Measurements from ENCODE around the gene LEMD2. TPM values are rescaled to one million over a fixed set of nuclear protein-coding genes. Genes with fewer than 3 reads are reported as not detected.

Gene LEMD2
- total RNA-seq, 1 donor, result 30.4 TPM

- DNase-seq (ENCODE audit: low read depth in 2 of 3, low spot score in 2 of 3), result no peak
Measured at GRCh38 chr6:33761581-33761921, 27.4 kb downstream of the LEMD2 start.

- no peak for DNase-seq (ENCODE audit: low read depth in 2 of 3, low spot score in 2 of 3)
Measured at GRCh38 chr6:33759887-33760629, 28.9 kb downstream of the LEMD2 start.

DNA sequence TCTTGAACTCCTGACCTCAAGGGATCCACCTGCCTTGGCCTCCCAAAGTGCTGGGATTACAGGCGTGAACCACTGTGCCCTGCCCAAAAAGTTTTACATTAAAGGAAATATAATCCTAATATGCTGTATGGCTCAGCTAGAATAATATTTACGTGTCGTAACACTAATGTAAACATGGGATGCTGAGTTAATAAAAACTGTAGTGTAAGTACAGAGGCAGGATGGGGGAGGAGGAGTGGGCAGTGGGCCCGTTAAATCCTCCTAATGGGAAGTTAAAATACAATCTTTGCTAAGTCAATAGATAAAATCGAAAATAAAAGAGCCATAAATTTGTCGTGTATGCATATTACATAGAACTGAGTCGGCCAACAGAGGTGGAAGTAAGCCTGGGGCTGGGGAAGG, 30.1 kb downstream of the LEMD2 start:
- DNase-seq (ENCODE audit: low read depth in 2 of 3, low spot score in 2 of 3), result no peak

DNA sequence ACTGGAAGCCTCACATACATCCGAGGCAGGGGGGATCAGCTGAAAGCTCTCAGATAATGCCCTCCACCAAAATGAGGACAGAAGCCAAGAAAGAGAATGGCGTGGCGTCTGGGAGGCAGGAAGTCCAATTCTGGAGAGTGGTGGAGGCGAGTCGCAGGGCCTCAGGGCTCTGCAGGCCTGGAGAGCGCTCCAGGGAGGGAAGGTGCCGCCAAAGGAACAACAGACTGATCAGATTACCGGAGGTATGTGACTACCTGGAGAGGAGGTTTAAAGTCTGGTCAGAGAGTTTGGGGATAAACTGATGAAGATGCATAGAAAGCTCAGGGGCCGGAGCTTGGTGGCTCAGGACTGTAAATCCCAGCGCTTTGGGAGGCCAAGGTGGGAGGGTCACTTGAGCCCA, 31.0 kb downstream of the LEMD2 start:
- DNase-seq (ENCODE audit: low read depth in 2 of 3, low spot score in 2 of 3), result no peak

DNA sequence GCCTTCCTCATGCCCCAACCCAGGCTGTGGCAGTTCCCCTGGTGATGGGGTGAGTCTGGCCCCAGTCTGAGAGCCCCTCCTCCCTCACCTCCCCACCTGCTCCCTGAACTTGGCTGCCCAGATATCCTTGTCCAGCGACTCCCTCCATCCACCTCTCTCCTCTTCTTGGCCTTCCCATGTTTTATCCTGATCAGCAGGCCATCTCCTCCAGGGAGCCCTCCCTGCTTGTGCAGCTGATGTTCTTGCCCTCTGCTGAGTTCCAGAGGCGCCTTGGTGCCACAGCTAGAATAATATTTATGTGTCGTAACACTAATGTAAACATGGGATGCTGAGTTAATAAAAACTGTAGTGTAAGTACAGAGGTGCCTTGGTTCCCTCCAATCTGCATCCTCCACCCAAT, 31.8 kb downstream of the LEMD2 start:
- no peak for DNase-seq (ENCODE audit: low read depth in 2 of 3, low spot score in 2 of 3)

DNA sequence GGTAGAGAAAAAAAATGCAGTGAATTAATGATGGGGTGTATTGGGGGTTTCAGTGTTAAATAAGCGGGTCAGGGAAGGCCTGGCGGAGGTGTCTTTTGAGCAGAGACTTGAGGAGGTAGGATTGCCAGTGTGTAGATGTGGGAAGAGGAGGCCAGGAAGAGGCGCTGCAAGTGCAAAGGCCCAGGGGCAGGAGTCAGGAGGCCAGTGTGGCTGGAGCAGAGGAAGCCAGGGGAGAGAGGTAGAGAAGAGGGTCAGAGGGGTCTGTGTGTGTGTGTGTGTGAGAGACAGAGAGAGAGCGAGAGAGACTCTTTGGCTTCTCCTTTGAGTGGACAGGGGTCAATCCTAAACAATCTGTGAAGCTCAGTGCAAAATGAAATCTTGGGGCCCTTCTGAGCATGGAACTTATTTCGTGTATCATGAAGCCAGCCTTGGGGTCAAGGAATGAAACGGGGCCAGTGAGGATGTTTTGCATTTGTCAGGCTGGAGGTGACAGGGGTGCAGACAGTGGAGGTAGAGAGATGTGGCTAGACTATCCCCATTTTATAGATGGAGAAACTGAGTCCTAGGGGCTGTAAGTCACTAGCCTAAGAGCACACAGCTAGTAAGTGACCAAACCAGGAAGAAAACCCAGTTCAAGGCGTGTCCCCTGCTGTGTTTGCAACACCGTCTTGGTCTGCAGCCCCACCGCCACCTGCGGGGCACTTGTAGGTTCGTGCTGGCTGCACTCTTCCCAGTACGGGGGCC, 32.5 kb downstream of the LEMD2 start:
- DNase-seq (ENCODE audit: low read depth in 2 of 3, low spot score in 2 of 3), result no peak

- DNase-seq (ENCODE audit: low read depth in 2 of 3, low spot score in 2 of 3), result no peak
Measured at GRCh38 chr6:33755070-33755869, 33.7 kb downstream of the LEMD2 start.

DNA sequence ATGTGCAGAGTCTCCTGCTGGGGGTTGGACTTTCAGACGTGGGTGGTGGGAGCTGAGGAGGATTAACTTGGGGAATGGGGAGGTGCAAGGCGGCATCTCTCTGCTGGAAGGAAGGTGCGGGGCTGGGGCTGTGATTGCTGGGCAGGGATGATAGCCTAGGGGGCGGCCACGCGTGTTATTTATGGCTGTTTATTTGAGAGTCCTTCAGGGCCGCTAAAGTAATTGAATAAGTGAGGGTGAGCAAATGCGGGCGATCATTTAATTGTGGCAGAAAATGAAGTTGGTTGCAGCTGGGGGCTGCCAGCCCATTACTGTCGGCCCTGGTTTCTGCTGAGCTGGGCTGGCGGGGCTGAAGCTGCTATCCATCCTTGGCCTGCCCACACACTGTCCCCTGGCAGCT, 34.7 kb downstream of the LEMD2 start:
- no peak for DNase-seq (ENCODE audit: low read depth in 2 of 3, low spot score in 2 of 3)

- no peak for DNase-seq (ENCODE audit: low read depth in 2 of 3, low spot score in 2 of 3)
Measured at GRCh38 chr6:33752646-33753015, 36.3 kb downstream of the LEMD2 start.

GRCh38 chr6:33751771-33752645, 36.9 kb downstream of the LEMD2 start:
- DNase-seq (ENCODE audit: low read depth in 2 of 3, low spot score in 2 of 3), result no peak

GRCh38 chr6:33750244-33750991, 38.5 kb downstream of the LEMD2 start:
- no peak for DNase-seq (ENCODE audit: low read depth in 2 of 3, low spot score in 2 of 3)

- DNase-seq (ENCODE audit: low read depth in 2 of 3, low spot score in 2 of 3), result no peak
Measured at GRCh38 chr6:33749401-33749800, 39.5 kb downstream of the LEMD2 start.

- no peak for DNase-seq (ENCODE audit: low read depth in 2 of 3, low spot score in 2 of 3)
Measured at GRCh38 chr6:33748841-33749240, 40.1 kb downstream of the LEMD2 start.

GRCh38 chr6:33747823-33748222, 41.1 kb downstream of the LEMD2 start:
- DNase-seq (ENCODE audit: low read depth in 2 of 3, low spot score in 2 of 3), result no peak

DNA sequence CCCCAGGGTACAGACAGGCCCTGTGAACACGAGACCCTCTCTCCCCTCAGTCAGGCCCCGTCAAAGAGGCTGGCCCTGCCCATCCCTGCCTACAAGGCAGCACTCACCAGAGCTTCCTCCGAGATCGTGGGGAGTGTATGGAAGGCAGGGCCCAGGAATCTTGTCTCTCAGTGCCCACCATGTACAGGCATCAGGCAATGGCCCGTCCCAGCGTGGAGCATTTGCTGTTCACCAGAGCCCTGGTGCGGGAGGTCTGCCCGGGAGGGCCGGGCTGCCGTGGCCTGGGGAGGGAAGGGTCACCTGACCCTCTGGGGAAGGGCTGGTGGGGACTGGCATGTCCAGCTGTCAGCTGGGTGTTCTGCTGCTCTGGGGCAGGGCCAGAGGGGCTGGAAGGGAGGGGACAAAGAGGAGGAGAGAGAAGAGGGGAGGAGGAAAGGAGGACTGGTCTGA, 42.3 kb downstream of the LEMD2 start, which contains the start of gene IP6K3:
TSS of gene IP6K3 (minus strand) at position 255 of the 450 bp plus-strand sequence. CDS start 11,429 bp downstream, outside the sequence.
- no peak for DNase-seq (ENCODE audit: low read depth in 2 of 3, low spot score in 2 of 3)

- DNase-seq (ENCODE audit: low read depth in 2 of 3, low spot score in 2 of 3), result peak in 1 of 3 donors; percentile 21
Measured at GRCh38 chr6:33746036-33746600, 42.8 kb downstream of the LEMD2 start.

- DNase-seq (ENCODE audit: low read depth in 2 of 3, low spot score in 2 of 3), result no peak
Measured at GRCh38 chr6:33745548-33745947, 43.4 kb downstream of the LEMD2 start.

DNA sequence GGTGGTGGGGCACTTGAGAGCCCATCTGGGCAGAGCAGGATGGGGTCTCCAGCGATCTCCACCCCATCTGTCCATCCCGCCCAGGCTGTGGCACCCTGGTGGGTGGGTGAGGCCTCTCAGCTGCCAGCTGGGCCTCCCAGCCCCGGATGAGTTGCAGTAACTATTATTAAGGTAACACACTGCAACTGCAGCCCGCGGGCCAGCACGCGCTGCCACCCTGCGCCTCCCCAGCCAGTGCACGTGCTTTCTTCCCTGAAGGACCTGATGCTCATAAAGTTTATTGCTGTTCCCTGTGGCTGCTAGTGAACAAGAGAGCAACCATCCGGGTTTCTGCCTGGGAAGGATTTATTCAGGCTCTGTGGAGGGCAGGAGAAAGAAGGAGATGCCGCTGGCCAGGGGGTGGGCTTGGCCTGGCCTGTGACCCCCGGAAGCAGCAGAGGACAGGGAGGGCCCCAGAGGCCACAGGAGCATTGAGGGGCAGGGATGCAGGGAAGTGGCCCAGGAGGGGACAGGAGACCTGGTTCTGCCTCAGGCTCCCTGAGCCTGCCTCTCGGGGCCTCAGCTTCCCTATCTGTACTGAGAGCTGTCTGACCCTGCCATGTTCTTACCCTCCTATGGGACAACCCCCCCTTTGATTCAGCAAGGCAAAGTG, 43.9 kb downstream of the LEMD2 start:
- no peak for DNase-seq (ENCODE audit: low read depth in 2 of 3, low spot score in 2 of 3)

Data from hematopoietic multipotent progenitor cell (in vitro differentiated cells).